ENCODE data around the gene NDOR1. TPM values are rescaled to one million over a fixed set of nuclear protein-coding genes. Genes with fewer than 3 reads are reported as not detected.
A peak's percentile ranks its signal among the peaks of the same experiment; 100 is the strongest.
"Not testable (repeated sequence)": the region's sequence is repeated elsewhere in the genome, so short reads cannot be mapped to it uniquely, and the experiment has no call there.

The NDOR1 gene
- polyA plus RNA-seq, 6 donors from 2014 or later: 4.4 to 9.3 (median 5.2) TPM

- DNase-seq: no peak
Measured at GRCh38 chr9:137251490-137252268, 46.2 kb downstream of the NDOR1 start.

DNA sequence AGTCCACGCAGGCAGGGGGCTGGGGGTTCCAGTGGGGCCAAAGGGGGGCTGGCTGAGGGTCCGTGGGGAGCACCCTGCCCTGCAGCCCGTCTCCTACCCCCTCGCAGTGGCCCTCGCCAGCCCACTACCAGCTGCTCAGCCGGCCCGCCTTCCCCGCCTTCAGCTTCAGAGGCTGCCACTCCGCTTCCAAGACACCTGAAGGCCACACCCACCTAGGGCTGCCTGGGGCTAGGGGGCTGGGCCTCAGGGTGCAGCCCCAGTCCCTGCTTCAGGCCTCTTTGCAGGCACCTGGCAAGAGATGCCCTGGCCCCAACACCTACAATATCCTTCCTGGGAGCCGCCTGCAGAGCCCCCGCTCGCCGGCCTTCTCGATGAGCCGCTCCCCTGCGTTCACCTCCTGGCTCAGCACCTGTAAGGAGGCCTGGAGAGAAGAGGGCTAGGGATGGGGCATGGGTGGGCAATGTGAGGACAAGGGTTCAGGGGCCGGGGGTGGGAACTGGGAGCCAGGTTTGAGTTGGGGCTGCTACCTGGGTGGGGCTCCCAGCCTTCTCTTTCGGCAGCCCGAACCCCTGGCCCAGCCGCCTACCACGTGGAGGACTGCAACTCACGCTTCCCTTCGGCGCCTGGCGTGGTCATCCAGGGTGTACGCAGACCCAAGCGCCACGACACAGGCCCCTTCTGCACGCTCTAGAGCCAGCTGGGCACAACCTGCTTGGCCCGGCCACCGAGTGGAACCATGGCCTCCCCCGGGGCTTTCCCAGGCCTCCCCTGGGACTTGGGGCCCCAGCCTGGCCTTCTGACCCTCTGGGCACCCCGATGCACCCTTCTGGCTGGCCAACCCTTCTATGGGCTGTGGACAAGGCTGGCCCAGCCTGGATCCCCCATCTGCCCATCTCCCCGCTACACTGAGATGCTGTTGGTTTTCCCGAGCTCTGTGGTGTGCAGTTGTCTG, 47.3 kb downstream of the NDOR1 start:
- Mint-ChIP-seq H3K27ac (no peak overlapping the region), H3K27me3 (no peaks in the 10 kb centered on the region), H3K9me3 (no peaks in the 10 kb centered on the region), H3K4me3 (peak overlapping the region in 3 of 8 donors; percentile 28 to 86 (median 32)), H3K36me3 (no peaks in the 10 kb centered on the region), H3K4me1 (peaks cover 9 to 23% (median 22%) of the 10 kb centered on the region in 3 donors)
- no peak for DNase-seq
- ATAC-seq (ENCODE audit: low read depth in 2 of 2): no peak

More at GRCh38 chr9:137251490-137252268, 46.2 kb downstream of the NDOR1 start:
- Mint-ChIP-seq H3K4me1 (peaks cover 9 to 18% (median 16%) of the 10 kb centered on the region in 3 donors), H3K4me3 (peak overlapping the region in 1 of 8 donors; percentile 43), H3K27ac (no peak overlapping the region), H3K9me3 (no peaks in the 10 kb centered on the region), H3K36me3 (no peaks in the 10 kb centered on the region), H3K27me3 (no peaks in the 10 kb centered on the region)
- no peak for ATAC-seq (ENCODE audit: low read depth in 2 of 2)

GRCh38 chr9:137253717-137254623, 48.5 kb downstream of the NDOR1 start:
- no peaks in the 10 kb centered on the region for H3K9me3 Mint-ChIP-seq
- ATAC-seq (ENCODE audit: low read depth in 2 of 2) (no peak), DNase-seq (no peak)
- peak overlapping the region; percentile 86 to 95 (median 88) for H3K4me3 Mint-ChIP-seq
- no peaks in the 10 kb centered on the region for H3K36me3 Mint-ChIP-seq
- no peaks in the 10 kb centered on the region for H3K27me3 Mint-ChIP-seq
- H3K27ac Mint-ChIP-seq: peak overlapping the region in 3 of 6 donors; percentile 63 to 73 (median 70)
- peaks cover 9 to 24% (median 22%) of the 10 kb centered on the region in 3 donors for H3K4me1 Mint-ChIP-seq

GRCh38 chr9:137254624-137255447, 49.3 kb downstream of the NDOR1 start, which contains the start of gene NELFB:
NELFB (plus strand) TSS chr9:137255327.
- Mint-ChIP-seq H3K27ac (peak within 1 kb of the TSS in 5 of 6 donors; percentile 63 to 73 (median 67)), H3K36me3 (no peaks in the 10 kb centered on the region), H3K9me3 (no peaks in the 10 kb centered on the region), H3K27me3 (no peaks in the 10 kb centered on the region), H3K4me3 (peak within 1 kb of the TSS; percentile 86 to 95 (median 90)), H3K4me1 (peaks cover 9 to 27% (median 22%) of the 10 kb centered on the region in 3 donors)
- DNase-seq (peak; percentile 97), ATAC-seq (ENCODE audit: low read depth in 2 of 2) (peak; percentile 84 to 90)

- Mint-ChIP-seq H3K4me3 (peak overlapping the region; percentile 81 to 95 (median 90)), H3K27ac (peak overlapping the region in 3 of 6 donors; percentile 26 to 67 (median 67)), H3K4me1 (peaks cover 9 to 27% (median 22%) of the 10 kb centered on the region in 3 donors), H3K36me3 (no peaks in the 10 kb centered on the region), H3K27me3 (no peaks in the 10 kb centered on the region), H3K9me3 (no peaks in the 10 kb centered on the region)
- ATAC-seq (ENCODE audit: low read depth in 2 of 2): peak in 1 of 2 donors; percentile 10
- no peak for DNase-seq
Measured at GRCh38 chr9:137255448-137256114, 50.1 kb downstream of the NDOR1 start.

DNA sequence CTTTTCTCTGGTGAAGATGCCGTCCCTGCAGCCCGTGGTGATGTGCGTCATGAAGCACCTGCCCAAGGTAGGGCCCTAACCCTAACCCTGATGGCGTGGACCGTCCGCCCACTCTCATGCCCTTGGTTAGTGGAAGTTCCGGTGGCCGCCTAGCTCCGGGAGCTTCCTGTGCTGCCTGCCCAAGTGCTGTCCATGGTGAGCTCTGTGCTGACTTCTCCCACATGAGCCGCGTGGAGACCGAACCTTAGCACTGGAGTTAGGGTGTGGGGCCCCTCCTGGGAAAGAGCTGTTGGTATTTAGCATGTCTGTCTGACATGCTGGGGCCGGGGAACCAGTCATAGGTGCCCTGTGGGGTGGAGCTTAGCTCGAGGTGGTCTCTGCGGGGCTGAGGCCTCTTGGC, 50.9 kb downstream of the NDOR1 start:
- no peak overlapping the region for H3K27ac Mint-ChIP-seq

GRCh38 chr9:137256856-137257255, 51.4 kb downstream of the NDOR1 start:
- no peak for ATAC-seq (ENCODE audit: low read depth in 2 of 2)
- DNase-seq: no peak
- no peaks in the 10 kb centered on the region for H3K36me3 Mint-ChIP-seq
- H3K9me3 Mint-ChIP-seq: peaks cover 0 to 2% (median 0%) of the 10 kb centered on the region in 7 donors
- peaks cover 8 to 27% (median 22%) of the 10 kb centered on the region in 3 donors for H3K4me1 Mint-ChIP-seq
- no peak overlapping the region for H3K27ac Mint-ChIP-seq
- H3K4me3 Mint-ChIP-seq: peak overlapping the region; percentile 81 to 95 (median 90)
- no peaks in the 10 kb centered on the region for H3K27me3 Mint-ChIP-seq

More for the DNA sequence above, 50.9 kb downstream of the NDOR1 start:
- Mint-ChIP-seq H3K9me3 (no peaks in the 10 kb centered on the region), H3K4me1 (peaks cover 5 to 27% (median 22%) of the 10 kb centered on the region in 3 donors), H3K4me3 (peak overlapping the region; percentile 81 to 95 (median 90)), H3K36me3 (no peaks in the 10 kb centered on the region), H3K27me3 (no peaks in the 10 kb centered on the region)
- DNase-seq (no peak), ATAC-seq (ENCODE audit: low read depth in 2 of 2) (no peak)

DNA sequence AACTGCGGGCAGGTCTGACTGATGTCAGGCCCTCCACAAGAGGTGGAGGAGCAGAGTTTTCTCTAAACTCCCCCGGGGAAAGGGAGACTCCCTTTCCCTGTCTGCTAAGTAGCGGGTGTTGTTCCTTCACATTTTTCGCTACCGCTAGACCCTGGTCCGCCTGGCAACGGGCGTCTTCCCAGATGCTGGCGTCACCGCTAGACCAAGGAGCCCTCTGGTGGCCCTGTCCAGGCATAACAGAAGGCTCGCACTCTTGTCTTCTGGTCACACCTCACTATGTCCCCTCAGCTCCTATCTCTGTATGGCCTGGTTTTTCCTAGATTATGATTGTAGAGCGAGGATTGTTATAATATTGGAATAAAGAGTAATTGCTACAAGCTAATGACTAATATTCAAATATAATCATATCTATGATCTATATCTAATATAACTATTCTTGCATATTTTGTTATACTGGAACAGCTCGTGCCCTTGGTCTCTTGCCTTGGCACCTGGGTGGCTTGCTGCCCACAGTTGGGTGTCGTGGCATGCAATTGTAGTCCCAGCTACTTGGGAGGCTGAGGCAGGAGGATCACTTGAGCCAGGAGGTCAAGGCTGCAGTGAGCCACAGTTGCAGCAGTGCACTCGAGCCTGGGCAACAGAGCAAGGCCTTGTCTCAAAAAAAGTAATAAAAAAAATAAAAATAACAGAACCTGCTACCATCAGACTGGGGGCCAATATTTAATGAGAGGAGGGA, 56.8 kb downstream of the NDOR1 start:
- H3K4me1 Mint-ChIP-seq: not testable (repeated sequence)

GRCh38 chr9:137262909-137263285, 57.4 kb downstream of the NDOR1 start:
- peaks cover 0 to 2% (median 0%) of the 10 kb centered on the region in 7 donors for H3K9me3 Mint-ChIP-seq
- H3K4me3 Mint-ChIP-seq: no peak overlapping the region
- H3K36me3 Mint-ChIP-seq: no peaks in the 10 kb centered on the region
- peaks cover 10 to 12% (median 12%) of the 10 kb centered on the region in 3 donors for H3K4me1 Mint-ChIP-seq
- no peak overlapping the region for H3K27ac Mint-ChIP-seq
- DNase-seq (no peak), ATAC-seq (ENCODE audit: low read depth in 2 of 2) (no peak)
- H3K27me3 Mint-ChIP-seq: no peaks in the 10 kb centered on the region

More for the DNA sequence above, 56.8 kb downstream of the NDOR1 start:
- not testable (repeated sequence) for ATAC-seq (ENCODE audit: low read depth in 2 of 2); H3K27me3 Mint-ChIP-seq; H3K9me3 Mint-ChIP-seq; DNase-seq; H3K4me3 Mint-ChIP-seq; H3K36me3 Mint-ChIP-seq; H3K27ac Mint-ChIP-seq

GRCh38 chr9:137263506-137263905, 58.0 kb downstream of the NDOR1 start:
- H3K36me3 Mint-ChIP-seq: peaks cover under 1 to 3% of the 10 kb centered on the region in 2 donors
- DNase-seq (no peak), ATAC-seq (ENCODE audit: low read depth in 2 of 2) (no peak)
- H3K4me1 Mint-ChIP-seq: peaks cover 13 to 17% (median 16%) of the 10 kb centered on the region in 3 donors
- H3K4me3 Mint-ChIP-seq: peak overlapping the region in 1 of 8 donors; percentile 42
- H3K9me3 Mint-ChIP-seq: peaks cover 0 to 2% (median 0%) of the 10 kb centered on the region in 7 donors
- no peaks in the 10 kb centered on the region for H3K27me3 Mint-ChIP-seq
- H3K27ac Mint-ChIP-seq: no peak overlapping the region

DNA sequence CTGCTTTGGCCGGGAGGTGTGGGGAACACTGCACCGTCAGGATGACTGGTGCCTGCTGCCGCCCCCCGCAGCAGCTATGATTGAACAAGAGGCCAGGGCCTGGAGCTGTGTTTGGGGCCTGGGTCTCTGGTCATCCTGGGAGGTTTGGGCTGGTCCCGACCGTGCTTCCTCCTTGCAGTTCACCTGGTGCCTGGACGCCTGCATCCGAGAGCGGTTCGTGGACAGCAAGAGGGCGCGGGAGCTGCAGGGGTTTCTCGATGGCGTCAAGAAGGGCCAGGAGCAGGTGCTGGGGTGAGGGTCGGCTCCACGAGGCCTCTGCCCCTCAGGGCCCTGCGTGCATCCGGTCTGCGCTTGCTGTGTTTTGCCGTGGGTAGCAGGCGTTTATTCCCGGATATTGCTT, 58.6 kb downstream of the NDOR1 start:
- Mint-ChIP-seq H3K27ac (no peak overlapping the region), H3K36me3 (peaks cover 5 to 8% of the 10 kb centered on the region in 2 donors), H3K27me3 (no peaks in the 10 kb centered on the region), H3K9me3 (peaks cover 0 to 2% (median 0%) of the 10 kb centered on the region in 7 donors), H3K4me1 (peaks cover 17 to 21% (median 20%) of the 10 kb centered on the region in 3 donors), H3K4me3 (no peak overlapping the region)
- ATAC-seq (ENCODE audit: low read depth in 2 of 2): no peak
- no peak for DNase-seq

All from naive B cell (primary cell).